ENCODE data around the gene SERPINE3.

Gene SERPINE3

DNA sequence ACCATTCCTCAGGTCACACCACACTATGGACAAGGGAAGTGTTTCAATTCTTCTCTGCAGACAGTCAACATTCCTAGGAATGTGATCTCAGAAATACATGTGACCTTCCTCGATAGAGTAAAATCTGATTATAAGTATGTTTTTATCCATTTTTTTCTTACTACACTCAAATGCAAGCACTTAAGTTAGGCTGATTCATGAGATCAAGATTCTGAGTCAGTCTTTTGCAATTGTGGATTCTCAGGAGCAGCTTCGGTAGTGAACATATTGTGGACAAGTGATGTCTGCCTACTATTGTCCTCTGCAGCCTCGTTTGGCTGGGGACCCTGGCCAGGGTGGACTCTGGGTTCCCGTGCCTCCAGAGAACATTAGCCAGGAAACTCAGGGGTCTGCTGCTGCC lies 3.2 kb downstream of the SERPINE3 start:
- no peak for ATAC-seq (ENCODE audit: insufficient read depth, low read depth)
- Histone ChIP-seq H2AFZ (ENCODE audit: low read depth, low read length) (no peak overlapping the region), H3K4me1 (ENCODE audit: insufficient read depth, low read length) (no peaks in the 10 kb centered on the region), H3K4me3 (ENCODE audit: low read depth in 1 of 2, low read length in 2 of 2) (no peak overlapping the region), H3K9ac (ENCODE audit: low read depth, low read length) (no peak overlapping the region), H3K27ac (ENCODE audit: low read length) (no peak overlapping the region), H4K20me1 (ENCODE audit: insufficient read depth, low read length) (no peaks in the 10 kb centered on the region), H3K79me2 (ENCODE audit: insufficient read depth, low read length) (no peaks in the 10 kb centered on the region), H3K27me3 (ENCODE audit: insufficient read depth, low read length, poor library complexity) (no peaks in the 10 kb centered on the region), H3K36me3 (ENCODE audit: insufficient read depth, low read length) (no peaks in the 10 kb centered on the region), H3K4me2 (ENCODE audit: insufficient read depth, low read length) (no peak overlapping the region), H3K9me3 (ENCODE audit: insufficient read depth, low read length, severe bottlenecking) (no peaks in the 10 kb centered on the region)
- TF ChIP-seq EZH2 (IDR thresholded peaks at IDR 0.05; ENCODE audit: borderline replicate concordance, low read depth, low read length, severe bottlenecking) (no peak), CTCF (IDR thresholded peaks at IDR 0.05; ENCODE audit: borderline replicate concordance, extremely low read depth, low read length, poor library complexity, severe bottlenecking) (no peak)
- DNase-seq: no peak

DNA sequence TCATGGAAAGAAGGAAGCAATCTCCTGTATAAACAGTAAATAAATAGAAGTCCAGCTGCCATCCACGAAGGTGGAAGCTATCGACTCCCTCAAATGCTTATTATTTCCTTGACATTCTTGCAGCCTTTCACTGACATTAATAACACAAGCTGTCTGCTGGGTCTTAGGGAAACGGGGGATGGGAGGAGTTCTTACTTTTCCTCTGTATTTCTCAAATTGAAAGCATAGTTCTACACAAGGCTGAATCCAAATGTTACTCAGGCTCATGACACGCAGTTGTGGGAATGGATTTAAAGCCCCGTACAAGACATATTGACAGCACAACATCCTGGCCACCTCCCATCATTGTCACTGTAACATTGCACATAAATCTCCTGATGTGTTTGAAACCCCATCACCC lies 4.0 kb downstream of the SERPINE3 start:
- Histone ChIP-seq H2AFZ (ENCODE audit: low read depth, low read length) (no peak overlapping the region), H3K4me1 (ENCODE audit: insufficient read depth, low read length) (no peaks in the 10 kb centered on the region)
- TF ChIP-seq EZH2 (IDR thresholded peaks at IDR 0.05; ENCODE audit: borderline replicate concordance, low read depth, low read length, severe bottlenecking) (no peak), CTCF (IDR thresholded peaks at IDR 0.05; ENCODE audit: borderline replicate concordance, extremely low read depth, low read length, poor library complexity, severe bottlenecking) (no peak)

GRCh38 chr13:51346397-51346796 lies 6.9 kb downstream of the SERPINE3 start:
- H3K27ac ChIP-seq (ENCODE audit: low read length): no peak overlapping the region
- no peaks in the 10 kb centered on the region for H3K36me3 ChIP-seq (ENCODE audit: insufficient read depth, low read length)
- H3K4me2 ChIP-seq (ENCODE audit: insufficient read depth, low read length): no peak overlapping the region
- H3K4me3 ChIP-seq (ENCODE audit: low read depth in 1 of 2, low read length in 2 of 2): no peak overlapping the region
- no peaks in the 10 kb centered on the region for H3K4me1 ChIP-seq (ENCODE audit: insufficient read depth, low read length)
- no peaks in the 10 kb centered on the region for H3K79me2 ChIP-seq (ENCODE audit: insufficient read depth, low read length)
- no peak for DNase-seq
- H3K27me3 ChIP-seq (ENCODE audit: insufficient read depth, low read length, poor library complexity): no peaks in the 10 kb centered on the region
- ATAC-seq (ENCODE audit: insufficient read depth, low read depth): no peak
- no peak overlapping the region for H2AFZ ChIP-seq (ENCODE audit: low read depth, low read length)
- TF ChIP-seq CTCF (IDR thresholded peaks at IDR 0.05; ENCODE audit: borderline replicate concordance, extremely low read depth, low read length, poor library complexity, severe bottlenecking): no peak
- no peak for TF ChIP-seq EZH2 (IDR thresholded peaks at IDR 0.05; ENCODE audit: borderline replicate concordance, low read depth, low read length, severe bottlenecking)
- H3K9ac ChIP-seq (ENCODE audit: low read depth, low read length): no peak overlapping the region
- H4K20me1 ChIP-seq (ENCODE audit: insufficient read depth, low read length): no peaks in the 10 kb centered on the region
- no peaks in the 10 kb centered on the region for H3K9me3 ChIP-seq (ENCODE audit: insufficient read depth, low read length, severe bottlenecking)

More for the DNA sequence above, 4.0 kb downstream of the SERPINE3 start:
- H3K36me3 ChIP-seq (ENCODE audit: insufficient read depth, low read length): no peaks in the 10 kb centered on the region
- H3K27ac ChIP-seq (ENCODE audit: low read length): no peak overlapping the region
- no peak overlapping the region for H3K4me2 ChIP-seq (ENCODE audit: insufficient read depth, low read length)
- DNase-seq (no peak), ATAC-seq (ENCODE audit: insufficient read depth, low read depth) (no peak)
- H3K9ac ChIP-seq (ENCODE audit: low read depth, low read length): no peak overlapping the region
- H3K27me3 ChIP-seq (ENCODE audit: insufficient read depth, low read length, poor library complexity): no peaks in the 10 kb centered on the region
- H3K9me3 ChIP-seq (ENCODE audit: insufficient read depth, low read length, severe bottlenecking): no peaks in the 10 kb centered on the region
- H4K20me1 ChIP-seq (ENCODE audit: insufficient read depth, low read length): no peaks in the 10 kb centered on the region
- H3K4me3 ChIP-seq (ENCODE audit: low read depth in 1 of 2, low read length in 2 of 2): no peak overlapping the region
- H3K79me2 ChIP-seq (ENCODE audit: insufficient read depth, low read length): no peaks in the 10 kb centered on the region

DNA sequence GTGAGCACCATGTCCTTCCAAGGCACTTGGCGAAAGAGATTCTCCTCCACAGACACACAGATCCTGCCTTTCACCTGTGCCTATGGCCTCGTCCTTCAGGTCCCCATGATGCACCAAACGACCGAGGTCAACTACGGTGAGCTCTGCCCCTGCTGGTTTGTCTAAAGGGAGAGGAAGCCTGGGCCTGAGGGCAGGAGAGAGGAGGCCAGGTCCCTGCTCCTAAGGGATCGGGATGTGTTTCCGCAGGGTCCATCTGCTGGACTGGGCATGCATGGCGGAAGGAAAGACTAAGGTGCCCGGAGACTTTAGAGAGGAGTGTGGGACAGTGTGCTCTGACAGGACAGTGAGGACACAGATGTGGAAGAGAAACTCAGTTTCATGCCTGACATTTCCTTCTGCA lies 7.6 kb downstream of the SERPINE3 start:
- Histone ChIP-seq H3K4me1 (ENCODE audit: insufficient read depth, low read length) (no peaks in the 10 kb centered on the region), H3K9ac (ENCODE audit: low read depth, low read length) (no peak overlapping the region), H3K27me3 (ENCODE audit: insufficient read depth, low read length, poor library complexity) (no peaks in the 10 kb centered on the region), H3K4me3 (ENCODE audit: low read depth in 1 of 2, low read length in 2 of 2) (no peak overlapping the region), H4K20me1 (ENCODE audit: insufficient read depth, low read length) (no peaks in the 10 kb centered on the region), H3K36me3 (ENCODE audit: insufficient read depth, low read length) (no peaks in the 10 kb centered on the region), H2AFZ (ENCODE audit: low read depth, low read length) (no peak overlapping the region), H3K27ac (ENCODE audit: low read length) (no peak overlapping the region), H3K9me3 (ENCODE audit: insufficient read depth, low read length, severe bottlenecking) (no peaks in the 10 kb centered on the region), H3K4me2 (ENCODE audit: insufficient read depth, low read length) (no peak overlapping the region), H3K79me2 (ENCODE audit: insufficient read depth, low read length) (no peaks in the 10 kb centered on the region)
- DNase-seq (no peak), ATAC-seq (ENCODE audit: insufficient read depth, low read depth) (no peak)
- TF ChIP-seq CTCF (IDR thresholded peaks at IDR 0.05; ENCODE audit: borderline replicate concordance, extremely low read depth, low read length, poor library complexity, severe bottlenecking) (no peak), EZH2 (IDR thresholded peaks at IDR 0.05; ENCODE audit: borderline replicate concordance, low read depth, low read length, severe bottlenecking) (no peak)
